Stromal cell of bone marrow (primary cell): ENCODE results near the gene NPFFR1.
"Not testable (repeated sequence)": the region's sequence is repeated elsewhere in the genome, so short reads cannot be mapped to it uniquely, and the experiment has no call there.

Experiments used
- DNase-seq: peaks from one replicate; pipeline ENCODE4 v3.0.0-alpha.2; 2012; ENCODE audit warnings: low read depth

Gene NPFFR1

DNA sequence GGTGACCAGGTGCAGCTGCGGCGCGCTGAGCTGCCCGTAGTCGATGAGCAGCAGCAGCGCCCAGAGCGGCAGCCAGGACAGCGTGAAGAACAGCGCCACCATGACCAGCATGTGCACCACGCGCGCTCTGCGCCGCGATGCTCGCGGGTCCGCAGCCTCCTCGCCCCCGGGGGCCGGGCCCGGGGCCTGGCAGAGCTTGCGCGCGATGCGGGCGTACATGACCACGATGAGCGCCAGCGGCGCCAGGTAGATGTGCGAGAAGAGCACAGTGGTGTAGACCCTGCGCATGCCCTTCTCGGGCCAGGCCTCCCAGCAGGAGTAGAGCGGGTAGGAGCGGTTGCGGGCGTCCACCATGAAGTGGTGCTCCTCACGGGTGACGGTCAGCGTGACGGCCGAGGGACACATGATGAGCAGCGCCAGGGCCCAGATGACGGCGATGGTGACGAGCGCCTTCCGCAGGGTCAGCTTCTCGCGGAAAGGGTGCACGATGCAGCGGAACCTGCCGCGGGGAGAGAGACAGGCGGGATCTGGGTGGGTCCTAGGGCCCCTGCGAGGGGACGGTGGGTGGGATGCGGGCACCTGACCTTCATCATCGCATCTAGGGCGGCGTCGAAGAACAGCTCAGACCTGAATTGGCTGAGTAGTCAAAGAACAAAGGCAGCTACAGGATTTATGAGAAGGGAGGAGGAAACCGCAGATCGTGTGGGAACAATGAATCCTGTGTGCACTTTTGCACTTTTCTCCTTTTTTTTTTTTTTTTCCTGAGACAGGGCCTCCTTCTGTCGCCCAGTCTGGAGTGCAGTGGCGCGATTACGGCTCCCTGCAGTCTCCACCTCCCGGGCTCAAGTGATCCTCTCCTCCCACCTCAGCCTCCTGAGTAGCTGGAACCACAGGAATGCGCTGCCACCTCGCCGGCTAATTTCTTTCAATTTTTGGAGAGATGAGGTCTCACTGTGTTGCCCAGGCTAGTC lies 28.2 kb downstream of the NPFFR1 start:
- DNase-seq, result no peak

DNA sequence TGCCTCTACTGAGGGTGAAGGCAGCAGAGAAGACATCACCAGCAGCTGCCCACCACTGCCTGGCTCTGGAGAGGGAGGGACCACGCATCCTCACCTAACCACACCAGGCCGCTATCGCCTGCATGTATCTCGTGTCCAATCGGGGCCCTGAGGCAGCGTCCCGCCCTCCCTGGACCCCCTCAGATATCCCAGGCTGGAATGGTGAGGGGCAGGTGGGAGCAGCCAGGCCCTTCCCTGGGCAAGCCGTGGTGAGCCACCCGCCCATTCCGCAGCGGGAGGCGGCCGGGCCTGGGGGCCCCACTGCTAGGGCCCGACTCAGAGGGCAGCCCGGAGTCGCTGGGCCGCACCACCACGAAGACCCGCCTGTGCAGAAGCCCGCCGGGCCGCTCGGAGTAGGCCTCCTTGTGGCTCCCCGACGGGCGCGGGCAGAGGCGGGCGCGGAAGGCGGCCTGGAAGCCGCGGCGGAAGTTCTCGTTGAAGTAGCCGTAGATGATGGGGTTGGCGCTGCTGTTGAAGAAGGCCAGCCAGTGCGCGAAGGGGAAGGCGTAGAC lies 29.0 kb downstream of the NPFFR1 start:
- DNase-seq, result no peak

- DNase-seq, result no peak
Observed at GRCh38 chr10:70253878-70254765, 29.7 kb downstream of the NPFFR1 start.

- no peak for DNase-seq
Observed at GRCh38 chr10:70250961-70251680, 32.7 kb downstream of the NPFFR1 start.

- no peak for DNase-seq
Observed at GRCh38 chr10:70247360-70247759, 36.4 kb downstream of the NPFFR1 start.

GRCh38 chr10:70241081-70241480 lies 42.7 kb downstream of the NPFFR1 start:
- no peak for DNase-seq

DNA sequence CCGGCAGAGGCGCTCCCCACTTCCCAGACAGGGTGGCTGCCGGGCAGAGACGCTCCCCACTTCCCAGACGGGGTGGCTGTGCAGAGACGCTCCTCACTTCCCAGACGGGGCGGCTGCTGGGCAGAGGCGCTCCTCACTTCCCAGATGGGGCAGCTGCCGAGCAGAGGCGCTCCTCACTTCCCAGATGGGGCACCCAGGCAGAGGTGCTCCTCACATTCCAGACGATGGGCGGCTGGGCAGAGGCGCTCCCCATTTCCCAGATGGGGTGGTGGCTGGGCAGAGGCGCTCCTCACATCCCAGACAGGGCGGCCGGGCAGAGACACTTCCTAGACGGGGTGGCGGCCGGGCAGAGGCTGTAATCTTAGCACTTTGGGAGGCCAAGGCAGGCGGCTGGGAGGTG lies 43.8 kb downstream of the NPFFR1 start:
- DNase-seq, result not testable (repeated sequence)

GRCh38 chr10:70239077-70239976 lies 44.5 kb downstream of the NPFFR1 start:
- DNase-seq, result not testable (repeated sequence)

DNA sequence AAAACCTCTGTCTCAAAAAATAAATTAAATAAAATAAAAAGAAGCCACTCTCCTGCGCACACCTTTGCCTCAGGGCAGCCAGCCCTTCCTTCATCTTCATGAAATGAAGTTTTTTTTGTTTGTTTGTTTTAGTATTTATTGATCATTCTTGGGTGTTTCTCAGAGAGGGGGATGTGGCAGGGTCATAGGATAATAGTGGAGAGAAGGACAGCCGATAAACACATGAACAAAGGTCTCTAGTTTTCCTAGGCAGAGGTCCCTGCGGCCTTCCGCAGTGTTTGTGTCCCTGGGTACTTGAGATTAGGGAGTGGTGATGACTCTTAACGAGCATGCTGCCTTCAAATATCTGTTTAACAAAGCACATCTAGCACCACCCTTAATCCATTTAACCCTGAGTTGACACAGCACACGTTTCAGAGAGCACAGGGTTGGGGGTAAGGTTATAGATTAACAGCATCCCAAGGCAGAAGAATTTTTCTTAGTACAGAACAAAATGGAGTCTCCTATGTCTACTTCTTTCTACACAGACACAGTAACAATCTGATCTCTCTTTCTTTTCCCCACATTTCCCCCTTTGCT lies 45.8 kb downstream of the NPFFR1 start:
- DNase-seq, result not testable (repeated sequence)

DNA sequence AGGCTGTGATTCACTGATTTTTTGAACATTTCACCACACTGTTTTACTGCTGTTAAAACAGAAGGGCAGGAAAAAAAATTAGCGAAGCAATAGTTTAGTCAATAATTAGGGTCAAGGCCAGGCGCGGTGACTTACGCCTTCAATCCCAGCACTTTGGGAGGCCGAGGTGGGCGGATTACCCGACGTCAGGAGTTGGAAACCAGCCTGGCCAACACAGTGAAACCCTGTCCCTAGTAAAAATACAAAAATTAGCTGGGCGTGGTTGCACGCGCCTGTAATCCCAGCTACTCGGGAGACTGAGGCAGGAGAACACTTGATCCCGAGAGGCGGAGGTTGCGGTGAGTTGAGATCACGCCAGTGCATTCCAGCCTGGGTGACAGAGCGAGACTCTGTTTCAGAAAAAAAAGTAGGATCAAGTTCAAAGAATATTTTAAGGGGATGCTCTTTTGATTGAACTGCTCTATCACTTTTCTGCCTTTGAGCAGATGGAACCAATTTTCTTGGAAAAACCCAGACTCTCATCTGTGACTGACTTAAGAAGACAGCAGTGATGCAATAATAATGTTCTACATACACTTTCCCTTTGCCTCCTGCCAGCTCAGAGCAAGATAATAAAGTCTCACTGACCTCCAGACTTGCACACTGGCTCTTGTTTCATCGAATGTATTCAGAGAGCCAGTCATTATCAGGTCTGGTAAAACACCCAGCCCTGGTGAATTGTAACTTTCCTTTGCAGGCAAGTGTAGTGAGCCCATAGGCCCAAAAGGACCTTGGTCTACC lies 48.9 kb downstream of the NPFFR1 start:
- peak; percentile 77 for DNase-seq

DNA sequence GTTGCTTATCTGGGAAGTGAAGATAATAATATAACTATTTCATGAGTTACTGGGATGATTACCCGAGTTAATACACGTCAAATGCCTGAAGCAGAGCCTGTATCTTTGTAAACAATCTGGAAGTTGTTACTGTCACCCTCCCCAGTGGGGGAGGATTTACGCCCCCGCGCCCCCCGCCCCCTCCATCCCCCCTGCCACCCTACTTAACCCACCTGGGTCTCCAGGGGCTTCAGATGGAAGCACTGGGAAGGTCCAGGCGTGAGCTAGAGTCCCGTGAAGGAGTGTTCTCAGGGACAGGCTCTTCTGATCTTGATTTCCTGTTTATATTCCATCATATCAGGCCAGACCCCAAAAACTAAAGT lies 49.9 kb downstream of the NPFFR1 start:
- DNase-seq, result no peak

GRCh38 chr10:70233109-70233938 lies 50.5 kb downstream of the NPFFR1 start, which contains the start of gene PPA1:
PPA1 (minus strand) TSS chr10:70233429; CDS start chr10:70233327, 102 bp downstream.
- peak; percentile 92 for DNase-seq

- DNase-seq, result no peak
Observed at GRCh38 chr10:70232859-70233108, 51.0 kb downstream of the NPFFR1 start.

GRCh38 chr10:70232155-70232858 lies 51.5 kb downstream of the NPFFR1 start:
- DNase-seq, result no peak

DNA sequence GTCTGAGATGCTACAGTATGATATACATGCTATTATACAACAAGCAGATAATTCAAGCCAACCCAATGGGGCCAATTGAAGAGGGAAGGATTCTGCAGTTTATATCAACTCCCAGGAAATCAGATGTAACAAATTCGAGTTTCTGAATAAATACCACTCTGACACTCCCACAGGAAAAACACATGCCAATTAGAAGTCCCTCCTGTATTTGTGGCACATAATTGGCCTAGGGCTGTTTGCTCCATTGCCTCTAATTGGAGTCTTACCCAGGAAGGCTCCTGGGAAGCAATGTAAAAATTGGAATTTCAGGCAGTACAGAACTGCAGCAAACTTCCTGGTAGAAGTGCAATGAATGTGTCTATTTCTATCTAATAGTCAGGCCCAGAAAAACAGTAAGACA lies 55.3 kb downstream of the NPFFR1 start:
- no peak for DNase-seq

DNA sequence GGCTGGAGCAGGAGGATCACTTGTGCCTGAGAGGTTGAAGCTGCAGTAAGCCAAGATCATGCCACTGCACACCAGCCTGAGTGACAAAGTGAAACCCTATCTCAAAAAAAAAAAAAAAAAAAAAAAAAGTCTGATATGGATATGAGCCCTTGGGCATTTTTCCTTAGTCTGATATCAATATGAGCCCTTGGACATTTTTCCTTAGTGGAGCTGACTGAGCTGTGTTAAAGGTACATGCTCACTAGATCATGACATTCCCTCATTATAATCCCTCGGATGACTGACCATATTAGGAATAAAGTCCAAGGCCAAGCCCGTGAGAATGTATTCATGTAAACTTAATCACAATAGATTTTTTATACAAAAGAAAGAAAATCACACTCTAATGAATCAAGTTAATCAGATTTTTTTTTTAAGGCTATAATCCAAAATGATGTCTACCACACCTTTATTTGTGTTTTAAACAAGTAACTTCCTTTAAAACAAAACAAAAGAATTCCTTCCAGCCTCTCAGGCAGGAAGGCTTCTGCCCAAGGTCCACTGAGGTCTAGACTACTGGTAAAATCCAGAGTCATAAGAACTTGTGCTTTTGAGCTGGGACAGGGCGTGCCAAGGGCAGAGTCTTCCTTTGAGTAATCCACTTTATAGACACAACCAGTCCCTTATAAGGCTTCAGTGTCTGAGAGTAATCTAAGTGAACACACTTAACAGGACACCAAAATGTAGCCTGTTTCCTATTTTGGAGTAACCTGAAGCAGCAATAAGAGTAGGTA lies 56.1 kb downstream of the NPFFR1 start:
- DNase-seq, result no peak

DNA sequence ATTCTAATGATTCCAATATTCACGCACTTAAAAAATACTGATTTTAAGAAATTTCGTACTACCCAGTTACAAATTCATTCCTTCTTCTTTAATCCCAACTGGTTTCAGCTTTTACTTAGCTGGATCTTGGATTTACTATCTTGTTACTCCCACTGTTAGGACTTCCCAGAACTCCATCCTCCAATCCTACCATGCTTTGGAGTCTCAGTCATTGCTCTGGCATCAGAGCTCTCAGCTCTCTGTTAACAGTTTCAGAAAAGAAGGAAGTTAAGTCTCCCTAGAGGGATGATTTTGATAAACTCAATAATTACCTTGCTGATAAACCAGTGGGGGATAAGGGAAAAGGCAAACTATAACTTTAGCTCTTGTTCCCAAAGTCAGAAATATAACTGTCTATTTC lies 60.1 kb downstream of the NPFFR1 start:
- DNase-seq, result no peak
